ENCODE data around the gene RASA3. TPM values are rescaled to one million over a fixed set of nuclear protein-coding genes. Genes with fewer than 3 reads are reported as not detected.
"Not testable (repeated sequence)": the region's sequence is repeated elsewhere in the genome, so short reads cannot be mapped to it uniquely, and the experiment has no call there.

Gene RASA3
- total RNA-seq, 1 experiment from 2014 or later: 13.2 TPM

DNA sequence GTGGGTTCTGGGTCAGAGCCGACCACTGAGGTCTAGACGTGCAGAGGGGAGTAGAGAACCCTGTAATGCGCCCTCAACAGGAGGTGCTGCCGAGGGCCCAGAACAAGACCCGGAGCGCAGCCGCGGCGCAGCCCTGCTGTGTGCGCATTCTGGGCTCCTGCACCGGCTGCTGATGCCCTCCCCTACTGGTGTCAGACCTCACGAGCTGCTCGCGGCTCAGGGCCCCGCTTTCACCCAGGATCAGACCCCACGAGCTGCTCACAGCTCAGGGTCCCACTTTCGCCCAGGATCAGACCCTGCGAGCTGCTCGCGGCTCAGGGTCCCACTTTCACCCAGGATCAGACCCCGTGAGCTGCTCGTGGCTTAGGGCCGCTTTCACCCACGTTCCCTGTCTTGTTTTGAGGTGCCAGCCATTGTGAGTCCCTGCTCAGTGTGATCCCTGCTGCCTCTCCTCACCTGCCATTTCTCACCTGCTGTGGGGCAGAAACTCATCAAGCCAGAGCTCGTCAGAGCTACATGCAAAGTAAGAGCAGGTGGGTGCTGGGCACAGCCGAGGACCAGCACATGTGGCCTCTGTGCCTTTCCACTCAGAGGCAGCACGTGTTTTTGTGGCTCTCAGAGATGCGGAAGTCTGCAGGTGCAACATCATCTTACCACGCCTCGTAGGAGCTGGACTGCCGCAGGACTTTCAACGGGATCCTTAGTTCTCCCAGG is 111.5 kb downstream of the RASA3 start:
- DNase-seq (ENCODE audit: low read depth): no peak

DNA sequence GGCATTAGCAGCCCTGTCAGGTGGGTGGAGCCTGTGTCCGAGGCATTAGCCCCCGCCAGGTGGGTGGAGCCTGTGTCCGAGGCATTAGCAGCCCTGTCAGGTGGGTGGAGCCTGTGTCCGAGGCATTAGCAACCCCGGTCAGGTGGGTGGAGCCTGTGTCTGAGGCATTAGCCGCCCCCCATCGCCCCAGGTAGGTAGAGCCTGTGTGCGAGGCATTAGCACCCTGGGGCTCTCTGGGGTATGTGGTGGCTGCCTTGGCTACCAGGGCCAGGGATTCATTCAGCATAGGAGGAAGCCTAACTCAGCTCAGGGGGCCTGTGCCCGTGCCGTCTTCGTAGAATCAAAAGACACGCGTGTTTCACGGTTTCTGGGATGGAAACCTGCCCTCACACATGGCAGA is 112.3 kb downstream of the RASA3 start:
- not testable (repeated sequence) for DNase-seq (ENCODE audit: low read depth)

DNA sequence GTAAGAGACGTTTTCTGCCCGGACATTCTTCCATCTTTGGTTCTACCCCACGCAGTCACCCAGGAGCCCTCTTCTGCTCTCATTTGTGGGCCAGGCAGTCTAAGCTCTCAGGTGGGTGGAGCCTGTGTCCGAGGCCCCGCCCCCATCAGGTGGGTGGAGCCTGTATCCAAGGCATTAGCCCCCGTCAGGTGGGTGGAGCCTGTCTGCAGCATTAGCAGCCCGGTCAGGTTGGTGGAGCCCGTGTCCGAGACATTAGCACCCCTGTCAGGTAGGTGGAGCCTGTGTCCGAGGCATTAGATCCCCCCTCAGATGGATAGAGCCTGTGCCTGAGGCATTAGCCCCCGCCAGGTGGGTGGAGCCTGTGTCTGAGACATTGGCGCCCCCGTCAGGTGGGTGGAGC is 113.1 kb downstream of the RASA3 start:
- DNase-seq (ENCODE audit: low read depth): peak; percentile 29

DNA sequence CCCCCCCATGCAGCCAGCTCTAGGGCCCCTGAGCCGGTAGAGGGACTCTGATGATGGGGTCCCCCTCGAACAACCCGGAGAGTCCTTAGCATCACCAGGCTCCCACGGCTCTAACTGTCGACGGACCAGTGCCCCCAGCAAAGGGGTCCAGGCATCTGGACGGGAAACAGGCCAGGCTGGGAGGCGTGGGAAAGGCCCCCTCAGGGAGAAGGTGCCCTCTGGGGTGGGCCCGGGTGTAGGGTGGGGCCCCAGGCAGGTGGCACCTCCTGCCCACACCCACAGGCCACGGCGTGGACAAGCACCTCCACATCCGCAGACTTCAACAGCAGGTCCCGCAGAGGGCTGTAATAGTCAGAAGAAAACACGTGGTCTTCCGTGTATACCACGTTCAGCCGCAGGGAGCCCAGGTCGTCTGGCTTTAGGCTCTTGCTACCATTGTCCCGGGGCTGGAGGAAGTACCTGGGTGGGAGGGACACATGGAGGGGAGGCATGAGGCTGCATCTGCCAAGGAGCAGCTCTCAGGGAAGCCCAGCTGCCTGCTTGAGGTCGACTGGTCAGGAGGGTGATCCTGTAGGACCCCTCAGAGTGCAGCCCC is 113.9 kb downstream of the RASA3 start:
- no peak for DNase-seq (ENCODE audit: low read depth)

DNA sequence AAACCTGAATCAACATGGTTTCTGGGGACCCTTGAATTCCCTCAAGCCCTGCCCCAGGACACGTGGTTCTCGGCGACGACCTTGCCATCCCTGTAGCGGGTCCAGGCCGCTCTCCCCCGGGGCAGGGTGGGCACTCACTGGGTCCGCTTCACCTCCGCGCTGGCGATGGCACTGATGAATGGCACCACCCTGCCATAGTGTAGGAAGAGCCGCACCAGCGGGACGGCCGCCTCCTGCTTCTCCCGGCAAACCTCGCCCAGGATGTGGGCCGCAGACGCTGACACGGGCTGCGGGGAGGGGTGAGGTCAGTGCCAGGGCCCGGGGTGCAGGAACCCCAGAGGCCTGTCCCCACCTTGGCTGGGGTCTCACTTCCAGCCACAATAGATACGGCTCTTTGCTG is 114.5 kb downstream of the RASA3 start:
- DNase-seq (ENCODE audit: low read depth): no peak

DNA sequence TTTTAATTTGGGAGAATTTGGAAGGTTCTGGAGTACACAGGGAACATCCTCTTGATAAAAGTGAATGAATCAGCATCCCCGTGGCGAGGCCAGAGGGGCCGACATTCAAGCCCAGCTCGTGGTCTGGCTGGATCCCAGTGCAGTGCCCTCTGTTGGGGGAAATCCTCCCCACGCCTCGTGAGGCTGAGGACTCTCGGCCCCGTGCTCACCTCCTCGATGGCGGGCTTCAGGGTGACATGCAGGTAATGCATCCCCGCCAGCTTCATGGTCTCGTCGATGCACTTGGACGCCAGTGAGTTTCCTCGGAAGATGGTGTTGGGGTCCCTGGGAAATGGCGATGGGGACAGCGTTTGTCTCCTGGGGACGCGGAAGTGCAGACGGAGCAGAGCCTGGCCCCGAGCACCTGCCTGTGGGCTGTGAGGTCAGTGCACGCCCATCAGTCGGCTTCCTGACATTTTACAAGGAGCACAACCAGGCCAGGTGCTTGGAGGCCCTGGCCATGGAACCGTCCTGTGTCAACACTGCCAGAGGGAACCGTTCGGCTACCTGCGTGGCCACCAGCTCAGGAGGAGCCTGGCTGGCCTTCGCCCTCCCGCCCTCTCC is 115.3 kb downstream of the RASA3 start:
- peak; percentile 20 for DNase-seq (ENCODE audit: low read depth)

DNA sequence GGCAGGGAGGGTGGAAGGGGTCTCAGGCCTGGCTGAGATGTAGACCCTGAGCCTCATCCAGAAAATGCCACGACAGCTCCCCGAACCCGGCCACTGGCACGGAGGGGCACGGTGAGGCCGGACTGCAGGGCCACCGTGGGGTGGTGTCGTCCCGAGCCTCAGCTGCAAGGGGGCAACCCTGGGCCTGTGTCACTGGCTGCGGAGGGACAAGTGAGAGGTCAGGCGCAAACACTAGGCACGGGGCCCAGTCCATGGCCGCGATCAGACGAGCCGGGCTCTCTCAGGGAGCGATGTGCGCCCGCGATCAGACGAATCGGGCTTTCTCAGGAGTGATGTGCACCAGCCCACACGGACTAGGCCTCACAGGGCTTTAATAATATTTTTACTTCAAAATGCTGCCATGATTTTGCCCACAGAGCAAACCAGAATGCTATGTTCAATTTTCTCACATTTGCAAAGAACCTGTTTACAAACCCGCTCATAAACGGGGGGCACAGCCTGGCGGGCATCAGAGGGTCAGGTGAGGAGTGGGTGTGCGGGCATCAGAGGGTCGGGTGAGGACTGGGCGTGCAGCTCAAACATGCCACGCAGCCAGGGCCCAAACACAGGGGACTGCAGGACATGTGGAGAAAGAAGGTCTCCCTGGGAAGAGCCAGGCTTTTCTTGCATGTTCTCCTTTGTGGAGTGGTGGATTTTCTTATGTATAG is 115.9 kb downstream of the RASA3 start:
- DNase-seq (ENCODE audit: low read depth): no peak

DNA sequence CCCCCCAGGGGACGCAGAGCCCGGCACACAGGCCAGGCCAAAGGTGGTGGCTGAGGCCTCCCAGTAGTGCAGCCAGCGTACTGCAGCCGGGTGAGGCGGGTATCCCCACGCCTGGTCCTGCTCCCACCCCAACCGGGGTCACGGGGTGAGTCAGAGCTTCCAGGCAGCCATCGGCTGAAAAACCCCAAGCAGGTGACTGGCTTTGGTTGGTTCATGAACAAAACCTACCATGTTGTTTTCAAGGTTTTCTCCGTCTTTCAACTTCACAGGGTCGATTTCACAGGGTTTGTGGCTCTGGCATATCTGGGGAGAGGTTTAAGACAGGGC is 116.5 kb downstream of the RASA3 start:
- DNase-seq (ENCODE audit: low read depth): no peak

DNA sequence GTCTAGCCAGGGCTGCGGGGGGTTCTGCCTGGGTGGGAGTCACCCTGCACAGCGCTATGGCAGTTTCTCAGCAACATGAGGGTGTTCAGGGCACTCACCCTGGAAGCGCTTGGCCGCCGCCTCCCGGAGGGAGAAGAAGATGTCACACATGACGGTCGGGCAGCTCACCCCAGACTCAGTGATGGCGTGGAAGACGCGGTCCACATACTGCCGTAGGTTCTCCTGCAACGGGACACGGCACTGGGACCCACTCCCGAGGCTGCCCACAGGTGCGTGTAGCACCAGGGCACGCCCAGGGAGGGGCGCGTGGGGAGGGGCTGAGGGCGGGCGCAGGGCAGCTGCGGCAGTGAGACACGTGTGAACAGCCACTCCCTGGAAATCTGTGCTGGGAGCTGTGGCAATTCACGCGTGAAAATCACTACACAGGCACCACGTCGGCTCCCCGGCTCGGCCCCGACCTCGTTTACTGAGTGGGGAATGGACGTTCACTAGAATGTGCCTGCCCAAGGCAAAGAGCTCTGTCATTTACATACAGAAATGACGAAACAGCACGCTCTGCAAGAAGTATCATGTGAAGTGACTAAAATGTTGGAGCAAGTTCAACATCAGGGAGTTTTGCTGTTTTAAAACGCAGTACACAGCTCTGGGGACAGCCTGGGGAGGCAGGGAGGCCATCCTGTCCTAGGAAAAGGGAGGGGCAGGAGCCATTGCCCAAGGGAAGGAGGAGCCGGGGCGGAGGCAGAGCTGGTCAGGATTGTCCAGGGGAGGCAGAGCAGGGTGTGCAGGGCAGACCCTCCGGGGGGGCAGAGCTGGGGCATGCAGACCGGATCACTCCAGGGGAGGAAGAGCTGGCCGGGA is 117.1 kb downstream of the RASA3 start:
- no peak for DNase-seq (ENCODE audit: low read depth)

DNA sequence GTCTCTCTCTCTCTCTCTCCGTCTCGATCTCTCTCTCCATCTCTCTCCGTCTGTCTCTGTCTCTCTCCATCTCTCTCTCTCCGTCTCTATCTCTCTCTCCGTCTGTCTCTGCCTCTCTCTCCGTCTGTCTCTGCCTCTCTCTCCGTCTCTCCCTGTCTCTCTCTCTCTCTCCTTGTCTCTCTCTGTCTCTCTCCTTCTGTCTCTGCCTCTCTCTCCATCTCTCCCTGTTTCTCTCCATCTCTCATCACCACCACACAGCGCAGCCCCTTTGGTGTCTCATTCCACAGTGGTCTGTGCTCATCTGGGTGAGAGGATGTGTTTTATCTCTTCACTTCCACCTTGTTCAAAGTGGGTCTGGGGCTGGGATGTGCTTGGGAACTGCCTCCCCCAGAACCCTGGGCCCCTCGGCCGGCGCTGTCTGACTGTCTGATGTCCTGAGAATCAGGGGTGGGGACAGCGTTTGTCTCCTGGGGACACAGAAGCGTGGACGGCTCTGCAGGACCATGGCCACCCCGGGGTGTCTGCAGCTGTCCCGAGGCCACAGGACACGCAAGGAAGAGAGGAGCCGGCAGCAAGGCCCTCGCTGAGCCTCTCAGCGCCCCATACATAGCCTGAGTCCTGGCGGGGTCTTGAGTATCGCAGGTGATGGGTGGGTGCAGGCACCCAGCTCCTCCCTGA is 118.3 kb downstream of the RASA3 start:
- DNase-seq (ENCODE audit: low read depth): no peak

DNA sequence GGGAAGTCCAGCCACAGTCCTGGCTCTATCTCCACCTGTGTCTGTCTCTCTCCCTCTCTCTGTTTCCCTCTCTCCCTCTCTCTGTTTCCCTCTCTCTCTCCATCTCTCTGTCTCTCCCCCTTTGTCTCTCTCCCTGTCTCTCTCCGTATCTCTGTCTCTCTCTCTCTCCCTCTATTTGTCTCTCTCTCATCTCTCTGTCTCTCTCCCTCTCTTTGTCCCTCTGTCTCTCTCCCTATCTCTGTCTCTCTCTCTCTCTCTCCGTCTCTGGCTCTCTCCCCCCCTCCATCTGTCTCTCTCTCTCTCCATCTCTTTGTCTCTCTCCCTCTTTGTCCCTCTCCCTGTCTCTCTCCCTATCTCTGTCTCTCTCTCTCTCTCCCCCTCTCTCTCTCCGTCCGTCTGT is 119.1 kb downstream of the RASA3 start:
- DNase-seq (ENCODE audit: low read depth): no peak

DNA sequence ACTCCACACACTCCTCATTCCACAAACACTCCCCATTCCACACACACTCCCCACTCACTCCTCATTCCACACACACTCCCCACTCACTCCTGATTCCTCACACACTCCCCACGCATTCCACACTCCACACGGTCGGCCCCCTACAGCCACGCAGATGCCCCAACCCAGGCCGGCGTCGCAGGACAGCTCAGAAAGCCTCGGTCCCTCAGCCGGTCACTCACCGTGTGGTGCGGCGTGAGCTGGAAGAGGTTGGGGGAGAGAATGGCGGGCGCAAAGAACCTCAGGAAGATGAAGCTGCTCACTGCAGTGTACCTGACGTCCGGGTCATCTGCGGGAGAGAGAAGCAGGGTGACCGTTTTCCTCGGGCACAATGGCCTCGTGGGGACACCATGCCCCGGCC is 119.5 kb downstream of the RASA3 start:
- DNase-seq (ENCODE audit: low read depth): no peak

DNA sequence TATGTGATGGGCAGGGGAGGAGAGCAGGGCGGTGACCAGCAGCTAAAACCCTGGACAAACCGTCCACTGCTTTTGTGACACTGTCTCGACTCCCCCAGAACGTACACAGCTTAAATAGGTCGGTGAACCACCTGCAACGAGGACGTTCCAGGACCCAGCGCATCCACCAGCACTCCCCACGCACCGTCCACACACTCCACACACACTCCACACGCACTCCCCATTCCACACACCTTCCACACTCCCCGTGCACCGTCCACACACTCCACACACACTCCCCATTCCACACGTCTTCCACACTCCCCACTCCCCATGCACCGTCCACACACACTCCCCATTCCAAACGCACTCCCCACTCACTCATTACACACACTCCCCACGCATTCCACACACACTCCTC is 120.3 kb downstream of the RASA3 start:
- DNase-seq (ENCODE audit: low read depth): no peak

DNA sequence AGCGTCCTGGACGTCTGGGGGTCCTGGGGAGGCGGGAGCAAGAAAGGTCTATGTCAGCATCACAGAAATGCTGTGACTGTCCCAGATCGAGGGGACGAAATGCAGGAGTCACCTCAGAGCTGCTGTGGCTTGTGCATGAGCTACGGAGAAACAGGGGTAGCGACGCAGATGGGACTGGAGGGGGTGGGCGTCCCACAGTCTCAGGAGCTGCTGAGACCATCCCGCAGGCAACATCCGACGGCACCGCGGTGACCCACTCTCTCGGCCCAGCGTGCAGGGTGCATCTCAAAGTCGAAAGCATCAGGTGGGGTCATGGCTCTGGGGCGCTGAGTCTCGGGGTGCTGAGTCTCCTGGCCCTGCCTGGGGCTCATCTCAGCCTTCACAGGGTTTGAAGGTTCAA is 121.2 kb downstream of the RASA3 start:
- no peak for DNase-seq (ENCODE audit: low read depth)

DNA sequence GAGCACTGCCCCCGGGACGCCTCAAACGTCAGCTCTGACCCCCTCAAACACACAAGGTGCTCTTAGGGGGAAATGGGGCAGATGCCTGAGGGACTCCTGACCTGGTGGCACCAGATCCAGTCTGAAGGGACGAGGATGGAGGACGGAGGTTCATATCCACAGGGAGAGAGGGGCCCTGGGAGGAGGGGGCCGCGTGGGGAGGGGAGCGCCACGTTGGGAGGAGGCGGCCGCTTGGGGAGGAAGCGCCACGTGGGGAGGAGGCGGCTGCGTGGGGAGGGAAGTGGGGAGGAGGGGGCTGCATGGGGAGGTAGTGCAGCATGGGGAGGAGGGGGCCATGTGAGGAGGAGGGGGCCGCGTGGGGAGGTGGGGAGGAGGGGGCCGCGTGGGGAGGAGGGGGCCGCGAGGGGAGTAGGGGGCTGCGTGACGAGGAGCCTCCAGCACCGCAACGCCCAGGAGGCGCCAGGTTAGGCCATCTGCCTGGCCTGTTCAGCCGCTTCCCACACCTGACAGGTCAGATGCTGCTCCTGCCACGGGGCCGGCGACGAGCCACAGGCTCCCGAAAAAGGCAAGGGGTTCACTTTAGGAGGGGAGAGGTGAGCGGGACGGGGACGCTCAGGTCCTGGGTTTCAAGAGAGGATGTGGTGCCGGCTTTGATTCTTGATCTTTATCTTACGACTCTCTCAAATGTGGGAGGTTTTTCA is 121.9 kb downstream of the RASA3 start:
- no peak for DNase-seq (ENCODE audit: low read depth)

DNA sequence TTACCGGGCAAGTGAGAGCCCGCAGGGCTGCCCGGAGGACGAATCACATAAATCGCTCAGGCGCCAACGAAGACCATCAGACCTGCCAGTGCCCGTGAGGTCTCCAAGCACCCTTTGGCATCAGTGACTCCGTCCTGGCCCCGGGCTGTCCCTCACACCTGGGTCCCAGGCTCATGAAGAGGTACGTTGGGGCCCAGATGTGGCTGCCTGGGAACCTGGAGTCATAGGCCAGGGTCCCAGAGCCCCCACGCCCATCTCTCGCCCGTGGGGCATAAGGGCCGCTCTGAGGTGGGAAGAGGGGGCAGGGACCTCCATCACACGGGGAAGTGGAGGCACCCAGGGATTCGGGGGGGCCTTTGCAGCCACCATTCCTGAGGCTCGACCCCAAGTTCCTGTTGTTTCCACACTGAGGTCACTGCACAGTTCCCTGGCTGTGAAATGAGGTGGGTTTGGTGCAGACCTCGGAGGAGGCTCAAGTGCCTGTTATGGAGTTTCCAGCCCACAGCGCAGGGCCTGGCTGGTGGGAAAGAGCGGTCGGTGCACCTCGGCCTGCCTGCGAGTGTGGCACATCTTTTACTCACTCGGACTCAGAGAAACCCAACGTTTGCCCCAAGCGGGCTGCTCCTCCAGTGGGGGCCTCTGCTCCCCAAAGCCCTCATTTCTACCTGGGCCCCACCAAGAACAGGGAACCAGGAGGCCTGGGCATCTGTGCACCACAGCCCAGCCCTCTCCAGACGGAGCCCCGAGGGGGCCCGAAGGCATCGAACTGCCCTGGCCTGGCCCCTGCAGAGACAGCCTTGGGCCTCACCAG is 122.6 kb downstream of the RASA3 start:
- no peak for DNase-seq (ENCODE audit: low read depth)

DNA sequence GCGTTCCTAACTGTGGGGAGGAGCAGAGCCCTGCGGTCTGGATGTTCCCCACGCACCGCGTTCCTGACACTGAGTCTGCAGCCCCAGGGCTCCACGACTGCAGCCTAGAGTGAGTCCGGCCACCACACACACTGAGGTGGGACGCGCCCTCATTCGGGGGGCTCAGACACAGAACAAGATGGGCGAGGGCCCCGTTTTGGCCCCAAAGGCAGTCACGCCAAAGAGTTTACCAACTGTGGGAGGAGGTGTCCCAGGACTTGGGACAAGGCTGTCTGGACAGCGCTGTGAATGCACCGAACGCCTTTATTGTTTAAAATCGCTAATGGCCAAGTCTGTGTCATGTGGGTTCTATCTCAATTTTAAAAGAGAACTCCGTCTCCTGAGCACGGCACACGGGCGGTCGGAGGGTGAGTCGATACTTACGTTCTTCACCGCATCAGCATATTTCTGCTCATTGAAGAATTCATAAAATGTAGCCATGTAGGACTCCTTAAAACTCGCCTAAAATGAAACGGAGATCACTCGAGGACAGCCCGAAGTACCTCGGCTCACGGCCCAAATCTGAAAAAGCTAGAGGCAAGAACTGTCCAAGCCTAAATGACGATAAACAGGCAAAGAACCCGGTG is 123.3 kb downstream of the RASA3 start:
- DNase-seq (ENCODE audit: low read depth): no peak

DNA sequence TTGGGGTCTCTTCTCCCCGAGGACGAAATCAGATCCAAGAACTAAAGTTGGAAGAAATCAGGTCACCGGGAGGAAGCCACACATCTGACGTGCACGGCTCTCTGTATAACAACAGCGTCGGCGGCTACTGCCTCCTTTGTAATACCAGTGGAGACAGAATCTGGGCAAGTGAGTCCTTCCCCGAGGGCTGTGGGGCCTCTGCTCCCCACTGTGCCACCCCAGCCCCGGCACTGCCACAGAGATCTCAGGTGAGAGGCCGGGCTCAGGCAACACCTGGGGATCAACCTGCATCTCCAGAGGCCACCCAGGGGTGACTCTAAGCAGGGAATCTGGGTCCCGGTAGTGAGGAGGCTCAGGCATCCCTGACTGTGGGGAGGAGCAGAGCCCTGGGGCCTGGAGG is 124.9 kb downstream of the RASA3 start:
- DNase-seq (ENCODE audit: low read depth): no peak

DNA sequence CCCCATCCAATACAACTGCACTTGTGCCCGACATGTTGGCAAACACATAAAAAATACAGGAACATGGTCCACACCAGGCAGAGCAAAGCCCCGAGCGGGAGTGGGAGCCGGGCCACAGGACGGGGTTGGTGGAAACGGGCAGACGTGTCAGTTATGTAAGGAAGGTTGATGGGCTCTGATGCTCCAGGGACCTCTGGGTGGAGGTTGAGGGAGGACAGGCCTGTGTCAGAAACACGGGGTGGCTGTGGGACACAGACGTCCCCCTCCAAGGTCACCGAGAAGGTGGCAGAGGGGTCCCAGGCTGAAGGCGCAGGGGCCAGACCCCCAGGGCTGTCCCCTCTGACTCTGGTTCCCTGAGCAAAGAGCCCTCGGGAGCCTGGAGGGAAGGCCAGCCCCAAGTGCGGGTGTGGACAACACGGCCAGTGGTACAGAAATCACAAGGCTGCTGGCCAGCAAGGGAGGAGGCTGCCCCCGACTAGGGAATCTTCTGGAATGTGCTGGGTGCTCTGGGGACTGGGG is 127.2 kb downstream of the RASA3 start:
- no peak for DNase-seq (ENCODE audit: low read depth)
